Breast epithelium (tissue), 4 donors: ENCODE data around the gene EHMT1. TPM values are rescaled to one million over a fixed set of nuclear protein-coding genes. Genes with fewer than 3 reads are reported as not detected.

Experiments used
- DNase-seq, 2 donors: peaks; one replicate each; pipeline ENCODE4 v3.0.0-alpha.2; 2019; ENCODE audit warnings: low spot score in 2 of 2
- H3K27ac ChIP-seq, 2 donors: fragments of 200-600 bp; sonication (generic) in 1 of 2; one replicate each; pipeline ENCODE4 v1.5.1; 2016 to 2019; ENCODE audit warnings: mild to moderate bottlenecking in 1 of 2
- H3K27me3 ChIP-seq, 2 donors: fragments of 200-600 bp; sonication (generic) in 1 of 2; one replicate each; pipeline versions ENCODE4 v1.5.1 to v1.6.0; 2017 to 2019; ENCODE audit warnings: control low read depth in 1 of 2, mild to moderate bottlenecking in 1 of 2
- H3K36me3 ChIP-seq: fragments of 200-600 bp; one replicate; pipeline ENCODE4 v1.5.1; 2019
- H3K4me1 ChIP-seq, 2 donors: fragments of 200-600 bp; sonication (generic); one replicate each; pipeline ENCODE4 v1.5.1; 2016 to 2019; ENCODE audit warnings: control low read depth in 1 of 2
- H3K4me3 ChIP-seq, 3 donors: fragments of 200-600 bp; sonication (generic); 1 replicate in 2 of 3; 2 replicates in 1 of 3; pipeline ENCODE4 v1.5.1; 2016 to 2019; ENCODE audit warnings: mild to moderate bottlenecking in 3 of 3, moderate library complexity in 2 of 3
- H3K9me3 ChIP-seq, 2 donors: fragments of 200-600 bp; sonication (generic) in 1 of 2; one replicate each; pipeline ENCODE4 v1.5.1; 2016 to 2019; ENCODE audit warnings: control low read depth in 1 of 2
- POLR2A ChIP-seq: fragments of 450-650 bp; IDR thresholded peaks from one replicate; pipeline ENCODE4 v1.6.1; 2016; ENCODE audit warnings: antibody characterized with exemption, mild to moderate bottlenecking, moderate library complexity
- POLR2AphosphoS5 ChIP-seq, 3 donors: sonication (generic); formaldehyde crosslinking; IDR thresholded peaks; one replicate each; pipeline ENCODE4 v1.6.1; 2017; ENCODE audit warnings: antibody characterized with exemption in 3 of 3
- intact Hi-C: fragments of 100-400 bp; cut with DNase I; formaldehyde crosslinking; loops from one replicate; pipeline ENCODE4 v1.15.1; 2023; ENCODE audit warnings: low total_unique reads
- total RNA-seq, 3 donors: library from RNA; depleted of rRNA; stranded (reverse); fragments of >200 nt; gene quantifications; one replicate each; pipeline ENCODE4 v1.1.0, GENCODE V29; 2016
- TF ChIP-seq, protein P1 (sequence below), 3 donors: fragments of 450-650 bp; IDR thresholded peaks; one replicate each; pipeline ENCODE4 v1.5.1; 2016 to 2017; ENCODE audit warnings: antibody characterized with exemption in 3 of 3, mild to moderate bottlenecking in 3 of 3, moderate library complexity in 3 of 3

Gene EHMT1
- total RNA-seq, 3 donors from 2014 or later: 63.7 to 113 (median 91.2) TPM

DNA sequence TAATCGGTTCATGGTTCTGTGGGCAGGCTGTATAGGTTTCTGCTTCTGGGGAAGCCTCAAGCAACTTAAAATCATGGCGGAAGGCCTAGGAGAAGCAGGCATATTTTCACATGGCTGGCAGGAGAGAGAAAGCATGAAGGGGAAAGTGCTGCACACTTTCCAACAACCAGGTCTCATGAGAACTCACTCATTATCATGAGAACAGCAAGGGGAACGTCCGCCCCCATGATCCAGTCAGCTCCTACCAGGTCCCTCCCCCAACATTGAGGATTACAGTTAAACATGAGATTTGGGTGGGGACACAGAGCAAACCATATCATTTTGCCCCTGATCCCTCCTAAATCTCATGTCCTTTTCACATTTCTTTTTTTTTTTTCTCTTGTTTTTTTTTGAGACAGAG, 82.1 kb downstream of the EHMT1 start:
- TF ChIP-seq POLR2A (no peak), POLR2AphosphoS5 (IDR thresholded peaks at IDR 0.05) (no peak)
- TF ChIP-seq, protein P1, sequence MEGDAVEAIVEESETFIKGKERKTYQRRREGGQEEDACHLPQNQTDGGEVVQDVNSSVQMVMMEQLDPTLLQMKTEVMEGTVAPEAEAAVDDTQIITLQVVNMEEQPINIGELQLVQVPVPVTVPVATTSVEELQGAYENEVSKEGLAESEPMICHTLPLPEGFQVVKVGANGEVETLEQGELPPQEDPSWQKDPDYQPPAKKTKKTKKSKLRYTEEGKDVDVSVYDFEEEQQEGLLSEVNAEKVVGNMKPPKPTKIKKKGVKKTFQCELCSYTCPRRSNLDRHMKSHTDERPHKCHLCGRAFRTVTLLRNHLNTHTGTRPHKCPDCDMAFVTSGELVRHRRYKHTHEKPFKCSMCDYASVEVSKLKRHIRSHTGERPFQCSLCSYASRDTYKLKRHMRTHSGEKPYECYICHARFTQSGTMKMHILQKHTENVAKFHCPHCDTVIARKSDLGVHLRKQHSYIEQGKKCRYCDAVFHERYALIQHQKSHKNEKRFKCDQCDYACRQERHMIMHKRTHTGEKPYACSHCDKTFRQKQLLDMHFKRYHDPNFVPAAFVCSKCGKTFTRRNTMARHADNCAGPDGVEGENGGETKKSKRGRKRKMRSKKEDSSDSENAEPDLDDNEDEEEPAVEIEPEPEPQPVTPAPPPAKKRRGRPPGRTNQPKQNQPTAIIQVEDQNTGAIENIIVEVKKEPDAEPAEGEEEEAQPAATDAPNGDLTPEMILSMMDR (IDR thresholded peaks at IDR 0.05): no peak
- H3K9me3 ChIP-seq: peaks cover 9 to 13% of the 10 kb centered on the region in 2 donors
- H3K27me3 ChIP-seq: no peaks in the 10 kb centered on the region
- H3K27ac ChIP-seq: no peak overlapping the region
- peaks cover 0 to 5% of the 10 kb centered on the region in 2 donors for H3K4me1 ChIP-seq
- H3K4me3 ChIP-seq: no peak overlapping the region
- intact Hi-C loops: no loop called here
- DNase-seq: no peak
- no peaks in the 10 kb centered on the region for H3K36me3 ChIP-seq

DNA sequence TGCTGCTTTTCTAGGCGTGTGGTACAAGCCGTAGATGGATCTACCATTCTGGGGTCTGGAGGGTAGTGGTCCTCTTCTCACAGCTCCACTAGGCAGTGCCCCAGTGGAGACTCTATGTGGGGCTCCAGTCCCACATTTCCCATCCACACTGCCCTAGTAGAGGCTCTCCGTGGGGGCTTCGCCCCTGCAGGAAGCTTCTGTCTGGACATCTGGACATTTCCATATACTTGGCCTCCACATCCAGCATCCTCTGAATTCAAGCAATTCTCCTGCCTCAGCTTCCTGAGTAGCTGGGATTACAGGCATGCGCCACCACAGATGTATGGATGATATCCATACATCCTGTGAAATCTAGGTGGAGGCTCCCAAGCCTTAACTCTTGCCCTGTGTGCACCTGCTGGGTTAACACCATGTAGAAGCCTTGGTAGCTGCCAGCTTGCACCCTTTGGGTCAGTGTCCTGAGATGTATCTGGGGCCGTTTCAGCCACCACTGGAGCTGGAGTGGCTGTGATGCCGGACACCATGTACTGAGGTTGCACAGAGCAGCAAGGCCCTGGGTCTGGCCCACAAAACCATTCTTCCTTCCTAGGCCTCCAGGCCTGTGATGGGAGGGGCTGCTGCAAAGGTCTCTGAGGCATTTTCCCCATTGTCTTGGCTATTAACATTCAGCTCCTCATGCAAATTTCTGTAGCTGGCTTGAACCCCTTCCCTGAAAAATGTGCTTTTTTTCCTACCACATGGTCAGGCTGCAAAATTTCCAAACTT, 84.0 kb downstream of the EHMT1 start:
- no peaks in the 10 kb centered on the region for H3K36me3 ChIP-seq
- H3K4me3 ChIP-seq: no peak overlapping the region
- intact Hi-C loops: no loop called here
- no peak for DNase-seq
- TF ChIP-seq, protein P1 (IDR thresholded peaks at IDR 0.05): no peak
- no peaks in the 10 kb centered on the region for H3K27me3 ChIP-seq
- peaks cover 0 to 5% of the 10 kb centered on the region in 2 donors for H3K4me1 ChIP-seq
- H3K27ac ChIP-seq: no peak overlapping the region
- peaks cover 9 to 13% of the 10 kb centered on the region in 2 donors for H3K9me3 ChIP-seq

DNA sequence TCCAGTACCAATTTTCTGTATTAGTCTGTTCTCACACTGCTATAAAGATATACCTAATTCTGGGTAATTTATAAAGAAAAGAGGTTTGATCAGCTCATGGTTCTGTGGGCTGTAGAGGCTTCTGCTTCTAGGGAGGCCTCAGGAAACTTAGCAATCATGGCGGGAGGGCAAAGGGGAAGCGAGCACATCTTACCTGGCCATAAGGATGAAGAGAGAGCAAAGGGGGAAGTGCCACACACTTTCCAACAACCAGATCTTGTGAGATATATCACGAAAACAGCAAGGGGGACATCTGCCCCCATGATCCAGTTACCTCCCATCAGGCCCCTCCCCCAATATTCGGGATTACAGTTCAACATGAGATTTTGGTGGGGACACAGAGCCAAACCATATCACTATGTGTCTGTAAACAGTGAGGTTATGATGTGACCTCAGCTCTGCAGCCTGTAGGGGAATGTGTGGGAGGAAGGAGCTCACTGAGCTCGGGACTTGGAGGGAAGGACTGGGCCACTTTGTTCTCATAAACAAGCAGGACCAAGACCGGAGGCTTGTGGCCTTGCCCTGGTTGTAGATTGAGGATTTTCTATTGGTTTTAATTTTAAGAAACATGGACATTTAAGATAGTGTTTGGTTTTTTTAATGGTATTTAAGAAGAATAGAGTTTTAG, 85.2 kb downstream of the EHMT1 start:
- peaks cover 9 to 13% of the 10 kb centered on the region in 2 donors for H3K9me3 ChIP-seq
- intact Hi-C loops: no loop called here

DNA sequence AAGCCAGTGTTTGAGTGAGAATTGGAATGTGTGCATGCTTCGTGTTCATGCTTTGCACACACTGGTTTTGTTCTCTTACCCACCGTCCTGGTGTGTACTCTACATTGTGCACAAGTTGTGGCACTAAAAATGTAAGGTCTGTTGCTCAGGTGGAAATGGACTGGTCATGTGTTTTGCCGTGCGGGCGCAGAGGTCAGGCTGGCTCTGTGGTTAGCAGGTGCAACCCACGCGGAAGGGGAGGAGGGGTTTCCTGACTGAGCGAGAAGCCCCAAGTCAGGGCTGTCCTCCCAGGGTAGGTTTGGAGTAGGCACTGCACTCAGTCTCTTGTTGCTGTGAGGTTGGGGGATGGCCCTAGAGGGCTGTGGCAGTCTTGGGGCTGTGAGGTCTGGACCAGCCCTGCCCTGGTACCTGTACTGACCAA, 86.6 kb downstream of the EHMT1 start:
- Histone ChIP-seq H3K27me3 (no peaks in the 10 kb centered on the region), H3K9me3 (peaks cover 9 to 13% of the 10 kb centered on the region in 2 donors), H3K27ac (no peak overlapping the region), H3K4me1 (peaks cover 0 to 5% of the 10 kb centered on the region in 2 donors), H3K4me3 (no peak overlapping the region), H3K36me3 (no peaks in the 10 kb centered on the region)
- DNase-seq: no peak
- intact Hi-C loops: no loop called here
- TF ChIP-seq POLR2AphosphoS5 (IDR thresholded peaks at IDR 0.05) (no peak), POLR2A (no peak)
- TF ChIP-seq, protein P1 (IDR thresholded peaks at IDR 0.05): no peak

More for the DNA sequence above, 85.2 kb downstream of the EHMT1 start:
- Histone ChIP-seq H3K27ac (no peak overlapping the region), H3K4me3 (no peak overlapping the region), H3K4me1 (peaks cover 0 to 5% of the 10 kb centered on the region in 2 donors), H3K36me3 (no peaks in the 10 kb centered on the region), H3K27me3 (no peaks in the 10 kb centered on the region)
- TF ChIP-seq POLR2AphosphoS5 (IDR thresholded peaks at IDR 0.05) (no peak), POLR2A (no peak)
- TF ChIP-seq, protein P1 (IDR thresholded peaks at IDR 0.05): no peak
- DNase-seq: no peak

DNA sequence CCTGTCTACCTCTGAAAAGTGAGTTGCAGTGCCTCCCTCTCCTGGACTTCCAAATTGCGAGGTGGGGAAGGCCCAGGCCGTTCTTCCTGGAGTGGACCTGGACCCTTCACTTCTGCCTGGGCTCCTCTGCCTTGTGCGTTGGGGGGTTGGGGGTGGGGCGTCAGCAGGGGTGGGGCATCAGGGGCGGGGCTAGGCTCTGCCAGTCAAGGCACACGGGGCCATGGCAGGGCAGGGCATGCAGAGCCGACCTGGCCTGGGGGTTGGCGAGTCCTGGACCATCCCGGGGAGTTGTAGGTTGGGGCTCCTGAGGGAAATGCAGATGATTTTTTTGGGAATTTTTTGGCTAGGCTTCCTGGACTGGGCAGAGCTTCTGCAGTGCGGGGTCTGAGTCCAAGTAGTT, 87.1 kb downstream of the EHMT1 start:
- H3K4me3 ChIP-seq: no peak overlapping the region
- no peaks in the 10 kb centered on the region for H3K27me3 ChIP-seq
- no peak overlapping the region for H3K27ac ChIP-seq
- H3K4me1 ChIP-seq: peaks cover 0 to 5% of the 10 kb centered on the region in 2 donors
- peaks cover 9 to 13% of the 10 kb centered on the region in 2 donors for H3K9me3 ChIP-seq
- no peak for TF ChIP-seq POLR2AphosphoS5 (IDR thresholded peaks at IDR 0.05)
- TF ChIP-seq POLR2A: no peak
- TF ChIP-seq, protein P1 (IDR thresholded peaks at IDR 0.05): no peak
- H3K36me3 ChIP-seq: no peaks in the 10 kb centered on the region
- DNase-seq: no peak
- intact Hi-C loops: no loop called here
